Tibial nerve (tissue), 4 donors: Measurements from ENCODE around the gene PTGIS. TPM values are rescaled to one million over a fixed set of nuclear protein-coding genes. Genes with fewer than 3 reads are reported as not detected.

Experiments used
- DNase-seq, 2 donors: peaks; one replicate each; pipeline ENCODE4 v3.0.0-alpha.2; 2019; ENCODE audit warnings: low spot score in 2 of 2
- H3K27ac ChIP-seq, 4 donors: fragments of 200-600 bp; sonication (generic) in 3 of 4; one replicate each; pipeline ENCODE4 v1.5.1; 2017 to 2019; ENCODE audit warnings: mild to moderate bottlenecking in 1 of 4
- H3K27me3 ChIP-seq, 2 donors: fragments of 200-600 bp; sonication (generic) in 1 of 2; one replicate each; pipeline versions ENCODE4 v1.5.1 to v1.6.0; 2017 to 2019
- H3K36me3 ChIP-seq, 3 donors: fragments of 200-600 bp; sonication (generic); one replicate each; pipeline ENCODE4 v1.5.1; 2018 to 2019
- H3K4me1 ChIP-seq, 4 donors: fragments of 200-600 bp; sonication (generic) in 3 of 4; one replicate each; pipeline ENCODE4 v1.5.1; 2017 to 2019
- H3K4me3 ChIP-seq, 4 donors: fragments of 200-600 bp; sonication (generic) in 3 of 4; one replicate each; pipeline ENCODE4 v1.5.1; 2017 to 2019; ENCODE audit warnings: mild to moderate bottlenecking in 1 of 4, moderate library complexity in 1 of 4
- H3K9me3 ChIP-seq, 4 donors: fragments of 200-600 bp; sonication (generic) in 3 of 4; one replicate each; pipeline ENCODE4 v1.5.1; 2017 to 2019
- CTCF ChIP-seq, 5 experiments: fragments of 200-600 bp in 3 of 5; fragments of 450-650 bp in 2 of 5; sonication (generic) in 3 of 5; IDR thresholded peaks; one replicate each; pipeline ENCODE4 v1.5.1; 2016 to 2019; ENCODE audit warnings: antibody characterized with exemption in 5 of 5, mild to moderate bottlenecking in 3 of 5, moderate library complexity in 2 of 5
- EP300 ChIP-seq, 2 donors: sonication (generic); formaldehyde crosslinking; IDR thresholded peaks; one replicate each; pipeline ENCODE4 v1.6.1; 2017; ENCODE audit warnings: antibody characterized with exemption in 2 of 2, mild to moderate bottlenecking in 1 of 2
- POLR2A ChIP-seq, 2 donors: fragments of 450-650 bp; IDR thresholded peaks; one replicate each; pipeline ENCODE4 v1.6.1; 2017; ENCODE audit warnings: antibody characterized with exemption in 2 of 2, mild to moderate bottlenecking in 2 of 2, moderate library complexity in 2 of 2
- WGBS, 2 donors: methylation state at CpG; one replicate each; pipeline ENCODE4 v1.1.5; 2018; 5-methylcytosine and 5-hydroxymethylcytosine counted together
- total RNA-seq, 4 donors: library from RNA; depleted of rRNA; stranded (reverse); fragments of >200 nt; gene quantifications; one replicate each; pipeline ENCODE4 v1.1.0, GENCODE V29; 2016

The PTGIS gene
- total RNA-seq, 4 donors from 2014 or later = 31.5 to 92.4 (median 47.5) TPM

- H3K27me3 ChIP-seq = no peaks in the 10 kb centered on the region
- H3K36me3 ChIP-seq = no peaks in the 10 kb centered on the region
- 70 to 78% methylated on average over 5 of the region's 5 CpGs for WGBS, 2 donors
- H3K27ac ChIP-seq = no peak overlapping the region
- H3K4me1 ChIP-seq = no peaks in the 10 kb centered on the region
- TF ChIP-seq POLR2A (IDR thresholded peaks at IDR 0.05) (no peak), EP300 (IDR thresholded peaks at IDR 0.05) (no peak), CTCF (IDR thresholded peaks at IDR 0.05) (no peak)
- DNase-seq = no peak
- H3K9me3 ChIP-seq = no peaks in the 10 kb centered on the region
- no peak overlapping the region for H3K4me3 ChIP-seq
Measured at GRCh38 chr20:49460916-49461315, 107.0 kb downstream of the PTGIS start.

- no peak for DNase-seq
- Histone ChIP-seq H3K9me3 (no peaks in the 10 kb centered on the region), H3K36me3 (no peaks in the 10 kb centered on the region), H3K27me3 (no peaks in the 10 kb centered on the region), H3K4me3 (no peak overlapping the region), H3K4me1 (no peaks in the 10 kb centered on the region), H3K27ac (no peak overlapping the region)
- 67 to 73% methylated on average over 6 of the region's 6 CpGs for WGBS, 2 donors
- TF ChIP-seq EP300 (IDR thresholded peaks at IDR 0.05) = no peak
- no peak for TF ChIP-seq POLR2A (IDR thresholded peaks at IDR 0.05)
- TF ChIP-seq CTCF (IDR thresholded peaks at IDR 0.05) = no peak
Measured at GRCh38 chr20:49460131-49460530, 107.8 kb downstream of the PTGIS start.

- Histone ChIP-seq H3K4me1 (no peaks in the 10 kb centered on the region), H3K4me3 (no peak overlapping the region), H3K27ac (no peak overlapping the region), H3K9me3 (no peaks in the 10 kb centered on the region), H3K36me3 (no peaks in the 10 kb centered on the region), H3K27me3 (no peaks in the 10 kb centered on the region)
- TF ChIP-seq POLR2A (IDR thresholded peaks at IDR 0.05) (no peak), CTCF (IDR thresholded peaks at IDR 0.05) (no peak), EP300 (IDR thresholded peaks at IDR 0.05) (no peak)
- no peak for DNase-seq
- 28 to 42% methylated on average over 6 of the region's 6 CpGs for WGBS, 2 donors
Measured at GRCh38 chr20:49459684-49460083, 108.3 kb downstream of the PTGIS start.

- H3K4me3 ChIP-seq = no peak overlapping the region
- 52 to 71% methylated on average over 1 of the region's 1 CpG for WGBS, 2 donors
- TF ChIP-seq EP300 (IDR thresholded peaks at IDR 0.05) (no peak), CTCF (IDR thresholded peaks at IDR 0.05) (no peak), POLR2A (IDR thresholded peaks at IDR 0.05) (no peak)
- H3K36me3 ChIP-seq = no peaks in the 10 kb centered on the region
- H3K27me3 ChIP-seq = peaks cover 0 to under 1% of the 10 kb centered on the region in 2 donors
- peaks cover 0 to under 1% (median 0%) of the 10 kb centered on the region in 4 donors for H3K4me1 ChIP-seq
- H3K27ac ChIP-seq = no peak overlapping the region
- DNase-seq = no peak
- no peaks in the 10 kb centered on the region for H3K9me3 ChIP-seq
Measured at GRCh38 chr20:49457444-49457843, 110.5 kb downstream of the PTGIS start.

- WGBS, 2 donors = 82 to 87% methylated on average over 6 of the region's 6 CpGs
- no peak overlapping the region for H3K4me3 ChIP-seq
- no peak overlapping the region for H3K27ac ChIP-seq
- DNase-seq = no peak
- no peaks in the 10 kb centered on the region for H3K36me3 ChIP-seq
- peaks cover 0 to 4% of the 10 kb centered on the region in 2 donors for H3K27me3 ChIP-seq
- no peaks in the 10 kb centered on the region for H3K9me3 ChIP-seq
- TF ChIP-seq POLR2A (IDR thresholded peaks at IDR 0.05) = no peak
- no peak for TF ChIP-seq EP300 (IDR thresholded peaks at IDR 0.05)
- TF ChIP-seq CTCF (IDR thresholded peaks at IDR 0.05) = no peak
- H3K4me1 ChIP-seq = peaks cover 0 to 7% (median 0%) of the 10 kb centered on the region in 4 donors
Measured at GRCh38 chr20:49456646-49457045, 111.3 kb downstream of the PTGIS start.
